HepG2 (cell line): ENCODE results near the gene TPO. TPM values are rescaled to one million over a fixed set of nuclear protein-coding genes. Genes with fewer than 3 reads are reported as not detected.

ENCODE experiments used
- ATAC-seq: fragments of 200-7000 bp; cut with Tn5 transposase; 3 replicates; pipeline ENCODE4 v1.9.1; 2020; ENCODE audit warnings: mild to moderate bottlenecking, moderate library complexity
- BruUV-seq: library from RNA; stranded (reverse); fragments of 400-500 nt; replicated peaks from 2 replicates; lab custom pipeline; 2021; lab: Mats Ljungman, UMichigan
- CTCF ChIA-PET: fragments of 300-600 bp; formaldehyde crosslinking; extraction: SDS; loops from one replicate; lab custom pipeline; 2021; ENCODE audit warnings: low total read pairs, inconsistent platforms, low intra/inter-chr PET ratio; lab: Yijun Ruan, JAX
- POLR2A ChIA-PET: fragments of 350-600 bp; sonication (Branson Sonifier 250); formaldehyde crosslinking; loops from one replicate; lab custom pipeline; 2020; ENCODE audit warnings: antibody characterized with exemption, inconsistent platforms; lab: Yijun Ruan, JAX
- DNase-seq: peaks from one replicate; pipeline ENCODE4 v3.0.0-alpha.2; 2015; ENCODE audit warnings: low spot score
- FAIRE-seq: peaks from 3 replicates; lab custom pipeline; 2011; peaks lifted over from hg19 to GRCh38; lab: Jason Lieb, UNC
- H2AFZ ChIP-seq: one replicate; pipeline ENCODE4 v1.6.1; 2011; ENCODE audit warnings: low read length, inconsistent platforms
- H3K27ac ChIP-seq: fragments of 300-600 bp; 3 replicates; pipeline ENCODE4 v1.8.0; 2011; ENCODE audit warnings: mixed run types, mild to moderate bottlenecking, mixed read lengths, low read length, inconsistent platforms; ENCODE audit not compliant: insufficient read depth; ENCODE audit errors: extremely low read length
- H3K27me3 ChIP-seq, 2 experiments: fragments of 200-600 bp in 1 of 2; 2 replicates in 1 of 2; 3 replicates in 1 of 2; pipeline versions ENCODE4 v1.6.0 to v1.8.0; 2011; ENCODE audit warnings: low read length in 2 of 2, mild to moderate bottlenecking in 2 of 2, moderate library complexity in 2 of 2, inconsistent platforms in 1 of 2; ENCODE audit not compliant: insufficient read depth in 2 of 2, control insufficient read depth in 1 of 2
- H3K36me3 ChIP-seq, 2 experiments: fragments of 200-600 bp in 1 of 2; replicated peaks in 1 of 2; 2 replicates in 1 of 2; 3 replicates in 1 of 2; pipeline versions ENCODE4 v1.5.1 to v1.8.0; 2011; ENCODE audit warnings: low read length in 2 of 2, inconsistent platforms in 1 of 2; ENCODE audit not compliant: insufficient read depth in 2 of 2, control insufficient read depth in 1 of 2
- H3K4me1 ChIP-seq: 2 replicates; pipeline ENCODE4 v1.5.1; 2012; ENCODE audit warnings: low read length, inconsistent platforms; ENCODE audit not compliant: insufficient read depth
- H3K4me2 ChIP-seq: 2 replicates; pipeline ENCODE4 v1.6.0; 2011; ENCODE audit warnings: low read depth, low read length, inconsistent platforms
- H3K4me3 ChIP-seq, 3 experiments: fragments of 200-600 bp in 1 of 3; sonication (generic), shearing (Covaris generic) in 1 of 3; replicated peaks in 1 of 3; 2 replicates each; pipeline ENCODE4 v1.5.1; 2011 to 2016; ENCODE audit warnings: low read length in 3 of 3, inconsistent platforms in 2 of 3, low read depth in 2 of 3, mild to moderate bottlenecking in 2 of 3, control low read depth in 1 of 3, mixed read lengths in 1 of 3; ENCODE audit not compliant: insufficient read depth in 1 of 3
- H3K79me2 ChIP-seq: one replicate; pipeline ENCODE4 v1.6.1; 2011; ENCODE audit warnings: low read length, inconsistent platforms; ENCODE audit not compliant: insufficient read depth
- H3K9ac ChIP-seq: 2 replicates; pipeline ENCODE4 v1.6.0; 2011; ENCODE audit warnings: mild to moderate bottlenecking, low read depth, low read length, inconsistent platforms; ENCODE audit not compliant: insufficient read depth
- H3K9me3 ChIP-seq: 2 replicates; pipeline ENCODE4 v1.5.1; 2012; ENCODE audit warnings: mild to moderate bottlenecking, low read length
- H4K20me1 ChIP-seq: 2 replicates; pipeline ENCODE4 v1.6.0; 2011; ENCODE audit warnings: inconsistent platforms, mild to moderate bottlenecking, low read length, moderate library complexity; ENCODE audit not compliant: insufficient read depth
- HMGXB4 ChIP-seq, 2 experiments: sonication (generic) in 1 of 2; formaldehyde crosslinking in 1 of 2; IDR thresholded peaks; 2 replicates each; pipeline versions ENCODE4 v1.4.0 to v1.6.1; 2018 to 2020; ENCODE audit warnings: missing genetic modification reagents in 2 of 2, borderline replicate concordance in 1 of 2, low read depth in 1 of 2, mild to moderate bottlenecking in 1 of 2, missing biosample characterization in 1 of 2
- HNF1B ChIP-seq: sonication (generic); formaldehyde crosslinking; IDR thresholded peaks from 2 replicates; pipeline ENCODE4 v1.5.1; 2020; ENCODE audit warnings: mild to moderate bottlenecking, moderate library complexity, missing genetic modification reagents
- IKZF4 ChIP-seq: sonication (generic); formaldehyde crosslinking; IDR thresholded peaks from 2 replicates; pipeline ENCODE4 v1.5.1; 2020; ENCODE audit warnings: borderline replicate concordance, mild to moderate bottlenecking, low read depth, missing genetic modification reagents; ENCODE audit errors: not compliant biosample characterization
- IRF2 ChIP-seq: IDR thresholded peaks from 2 replicates; pipeline ENCODE4 v1.6.1; 2018; ENCODE audit warnings: missing genetic modification reagents, missing compliant biosample characterization
- MAF1 ChIP-seq: sonication (generic); formaldehyde crosslinking; IDR thresholded peaks from 2 replicates; pipeline ENCODE4 v1.5.0; 2020; ENCODE audit warnings: missing genetic modification reagents, borderline replicate concordance
- MIXL1 ChIP-seq: IDR thresholded peaks from 2 replicates; pipeline ENCODE4 v1.6.1; 2016
- NBN ChIP-seq: fragments of 450-650 bp; conservative IDR thresholded peaks from 2 replicates; pipeline ENCODE4 v1.6.1; 2017
- NR3C1 ChIP-seq: sonication (generic); formaldehyde crosslinking; IDR thresholded peaks from 2 replicates; pipeline ENCODE4 v1.4.0; 2020; ENCODE audit warnings: missing genetic modification reagents
- SALL2 ChIP-seq: sonication (generic); formaldehyde crosslinking; IDR thresholded peaks from 2 replicates; pipeline ENCODE4 v1.8.1; 2023; ENCODE audit warnings: mild to moderate bottlenecking, missing genetic modification reagents, inconsistent platforms
- UBTF ChIP-seq: sonication (generic); formaldehyde crosslinking; IDR thresholded peaks from 2 replicates; pipeline ENCODE4 v1.4.0; 2020; ENCODE audit warnings: mild to moderate bottlenecking, missing genetic modification reagents
- ZBTB2 ChIP-seq: sonication (generic); formaldehyde crosslinking; IDR thresholded peaks from 2 replicates; pipeline ENCODE4 v1.8.0; 2022; ENCODE audit warnings: low read depth, missing genetic modification reagents
- WGBS: methylation state at CpG from one replicate; pipeline ENCODE4 v1.1.6; 2017; ENCODE audit warnings: low lambda C conversion rate; 5-methylcytosine and 5-hydroxymethylcytosine counted together
- in situ Hi-C: cut with HindIII; loops from 2 replicates; pipeline ENCODE4 v1.10.0; 2017; ENCODE audit warnings: low pct_unique_long_range_greater_than_20kb; ENCODE audit not compliant: extremely low pct_ligation_motif_present
- intact Hi-C: fragments of 100-400 bp; cut with micrococcal nuclease; formaldehyde crosslinking; loops from one replicate; pipeline ENCODE4 v1.10.0; 2022; ENCODE audit not compliant: unreplicated experiment
- polyA plus RNA-seq, 8 experiments: library from polyadenylated mRNA; depleted of rRNA in 3 of 8; stranded (reverse) in 7 of 8; unstranded in 1 of 8; fragments of >200 nt; fragmentation: Illumina TruSeq in 4 of 8; extraction: Trizol in 4 of 8; gene quantifications; 2 replicates each; pipeline versions ENCODE4 v1.2.1 to v1.2.3, GENCODE V29; 2011 to 2016; ENCODE audit warnings: low read depth in 4 of 8, missing spikeins in 1 of 8, mixed read lengths in 1 of 8; ENCODE audit not compliant: insufficient read depth in 1 of 8
- total RNA-seq, 5 experiments: library from RNA; depleted of rRNA; stranded (reverse); fragments of >200 nt; fragmentation: Illumina TruSeq; extraction: Trizol; gene quantifications; 2 replicates each; pipeline ENCODE4 v1.2.3, GENCODE V29; 2016; ENCODE audit warnings: low read depth in 1 of 5

TPO gene
- total and polyA plus RNA-seq, 2 of the 13 experiments (the other 11 are each of a cell fraction or from before 2014, with no cell fraction given) = not detected

- TF ChIP-seq ZBTB2 (CRISPR knock-in tag) (no peak), MAF1 (CRISPR knock-in tag) (no peak)
Observed at GRCh38 chr2:1440581-1440980, 27.3 kb downstream of the TPO start (continued).

- Histone ChIP-seq H3K9me3 (no peaks in the 10 kb centered on the region), H4K20me1 (no peaks in the 10 kb centered on the region), H3K9ac (no peak overlapping the region), H3K4me1 (no peaks in the 10 kb centered on the region), H3K27ac (no peak overlapping the region), H3K27me3 (peaks cover 3 to 20% of the 10 kb centered on the region in 2 experiments), H2AFZ (no peak overlapping the region), H3K4me2 (no peak overlapping the region), H3K4me3 (no peak overlapping the region), H3K36me3 (no peaks in the 10 kb centered on the region; a peak in 1 of 5 replicates), H3K79me2 (no peaks in the 10 kb centered on the region)
- intact Hi-C loops (no loop called here), in situ Hi-C loops (no loop called here)
- BruUV-seq = no TSS peak
- POLR2A ChIA-PET = no interaction called here
- no peak for DNase-seq
- CTCF ChIA-PET = no interaction called here
- TF ChIP-seq NBN = no peak
- TF ChIP-seq UBTF (CRISPR knock-in tag) = no peak
- no peak for TF ChIP-seq SALL2 (CRISPR knock-in tag)
- no peak for TF ChIP-seq NR3C1 (CRISPR knock-in tag)
- no peak for TF ChIP-seq IRF2 (CRISPR knock-in tag)
- no peak for TF ChIP-seq IKZF4 (CRISPR knock-in tag)
- no peak for TF ChIP-seq HMGXB4 (CRISPR knock-in tag; IDR thresholded peaks at IDR 0.05; ENCODE audit: borderline replicate concordance in 1 of 2, low read depth in 1 of 2)
- no peak for TF ChIP-seq MIXL1
- no peak for TF ChIP-seq HNF1B (CRISPR knock-in tag)
- no peak for ATAC-seq
- WGBS = 2% methylated on average over 4 of the region's 4 CpGs
- no peak for FAIRE-seq
Observed at GRCh38 chr2:1446301-1446700, 33.0 kb downstream of the TPO start.
